Suprapubic skin (tissue), 4 donors: ENCODE results near the gene ZMAT5.

Experiments used
- EP300 ChIP-seq: sonication (generic); formaldehyde crosslinking; IDR thresholded peaks from one replicate; pipeline ENCODE4 v1.6.1; 2017; ENCODE audit warnings: antibody characterized with exemption
- POLR2A ChIP-seq, 2 donors: fragments of 450-650 bp; IDR thresholded peaks; one replicate each; pipeline ENCODE4 v1.6.1; 2017; ENCODE audit warnings: antibody characterized with exemption in 2 of 2, mild to moderate bottlenecking in 2 of 2, moderate library complexity in 2 of 2
- POLR2AphosphoS5 ChIP-seq, 3 donors: sonication (generic); formaldehyde crosslinking; IDR thresholded peaks; one replicate each; pipeline ENCODE4 v1.6.1; 2017; ENCODE audit warnings: antibody characterized with exemption in 3 of 3
- TF ChIP-seq, protein P1 (sequence below), 2 donors: fragments of 200-600 bp in 1 of 2; fragments of 450-650 bp in 1 of 2; sonication (generic) in 1 of 2; IDR thresholded peaks; one replicate each; pipeline ENCODE4 v1.5.1; 2016 to 2019; ENCODE audit warnings: antibody characterized with exemption in 2 of 2, mild to moderate bottlenecking in 1 of 2, moderate library complexity in 1 of 2

- TF ChIP-seq, protein P1, sequence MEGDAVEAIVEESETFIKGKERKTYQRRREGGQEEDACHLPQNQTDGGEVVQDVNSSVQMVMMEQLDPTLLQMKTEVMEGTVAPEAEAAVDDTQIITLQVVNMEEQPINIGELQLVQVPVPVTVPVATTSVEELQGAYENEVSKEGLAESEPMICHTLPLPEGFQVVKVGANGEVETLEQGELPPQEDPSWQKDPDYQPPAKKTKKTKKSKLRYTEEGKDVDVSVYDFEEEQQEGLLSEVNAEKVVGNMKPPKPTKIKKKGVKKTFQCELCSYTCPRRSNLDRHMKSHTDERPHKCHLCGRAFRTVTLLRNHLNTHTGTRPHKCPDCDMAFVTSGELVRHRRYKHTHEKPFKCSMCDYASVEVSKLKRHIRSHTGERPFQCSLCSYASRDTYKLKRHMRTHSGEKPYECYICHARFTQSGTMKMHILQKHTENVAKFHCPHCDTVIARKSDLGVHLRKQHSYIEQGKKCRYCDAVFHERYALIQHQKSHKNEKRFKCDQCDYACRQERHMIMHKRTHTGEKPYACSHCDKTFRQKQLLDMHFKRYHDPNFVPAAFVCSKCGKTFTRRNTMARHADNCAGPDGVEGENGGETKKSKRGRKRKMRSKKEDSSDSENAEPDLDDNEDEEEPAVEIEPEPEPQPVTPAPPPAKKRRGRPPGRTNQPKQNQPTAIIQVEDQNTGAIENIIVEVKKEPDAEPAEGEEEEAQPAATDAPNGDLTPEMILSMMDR (IDR thresholded peaks at IDR 0.05) = no peak
- TF ChIP-seq EP300 = no peak
- TF ChIP-seq POLR2A (IDR thresholded peaks at IDR 0.05) = no peak
- TF ChIP-seq POLR2AphosphoS5 (IDR thresholded peaks at IDR 0.05) = no peak
Observed at GRCh38 chr22:29782061-29782845, 15.4 kb upstream of the ZMAT5 start.
